Measurements from ENCODE around the gene PRM2.

PRM2 gene

GRCh38 chr16:11283820-11284248 is 7.6 kb upstream of the PRM2 start:
- no peak for DNase-seq (ENCODE audit: low read depth)

GRCh38 chr16:11280616-11281522 is 4.6 kb upstream of the PRM2 start, which contains the start of gene PRM1:
Gene PRM1, minus strand, starts transcription at chr16:11281330. Its CDS starts 92 bp downstream, at chr16:11281238.
- DNase-seq (ENCODE audit: low read depth), result no peak
- no peak for TF ChIP-seq CTCF (IDR thresholded peaks at IDR 0.05; ENCODE audit: low read depth, low read length, missing control alignments)
- H3K4me3 ChIP-seq (ENCODE audit: low read depth, low read length), result no peak within 1 kb of the TSS

More at GRCh38 chr16:11283820-11284248, 7.6 kb upstream of the PRM2 start:
- no peak overlapping the region for H3K4me3 ChIP-seq (ENCODE audit: low read depth, low read length)
- TF ChIP-seq CTCF (IDR thresholded peaks at IDR 0.05; ENCODE audit: low read depth, low read length, missing control alignments), result no peak

- H3K4me3 ChIP-seq (ENCODE audit: low read depth, low read length), result no peak overlapping the region
- no peak for DNase-seq (ENCODE audit: low read depth)
- no peak for TF ChIP-seq CTCF (IDR thresholded peaks at IDR 0.05; ENCODE audit: low read depth, low read length, missing control alignments)
Measured at GRCh38 chr16:11278681-11279628, 2.7 kb upstream of the PRM2 start.

- no peak for TF ChIP-seq CTCF (IDR thresholded peaks at IDR 0.05; ENCODE audit: low read depth, low read length, missing control alignments)
- no peak for DNase-seq (ENCODE audit: low read depth)
- H3K4me3 ChIP-seq (ENCODE audit: low read depth, low read length), result no peak overlapping the region
Measured at GRCh38 chr16:11277607-11278337, 1.5 kb upstream of the PRM2 start.

GRCh38 chr16:11276896-11277593 is 765 bp upstream of the PRM2 start:
- no peak overlapping the region for H3K4me3 ChIP-seq (ENCODE audit: low read depth, low read length)
- DNase-seq (ENCODE audit: low read depth), result no peak
- TF ChIP-seq CTCF (IDR thresholded peaks at IDR 0.05; ENCODE audit: low read depth, low read length, missing control alignments), result no peak

- DNase-seq (ENCODE audit: low read depth), result no peak
- H3K4me3 ChIP-seq (ENCODE audit: low read depth, low read length), result no peak overlapping the region
- TF ChIP-seq CTCF (IDR thresholded peaks at IDR 0.05; ENCODE audit: low read depth, low read length, missing control alignments), result no peak
Measured at GRCh38 chr16:11274964-11275363, 1.3 kb downstream of the PRM2 start.
